Activated naive CD8-positive, alpha-beta T cell treated with anti-CD3 and anti-CD28 coated beads, Interleukin-2, amount 50 U/mL, for 16 hours (primary cell): ENCODE measurements around the gene C10orf143.

Source experiments
- DNase-seq: peaks from one replicate; pipeline ENCODE4 v3.0.0-alpha.2; 2020; ENCODE audit warnings: low read depth, low spot score

C10orf143 gene

GRCh38 chr10:130016095-130016494 is 94.5 kb downstream of the C10orf143 start:
- no peak for DNase-seq

DNA sequence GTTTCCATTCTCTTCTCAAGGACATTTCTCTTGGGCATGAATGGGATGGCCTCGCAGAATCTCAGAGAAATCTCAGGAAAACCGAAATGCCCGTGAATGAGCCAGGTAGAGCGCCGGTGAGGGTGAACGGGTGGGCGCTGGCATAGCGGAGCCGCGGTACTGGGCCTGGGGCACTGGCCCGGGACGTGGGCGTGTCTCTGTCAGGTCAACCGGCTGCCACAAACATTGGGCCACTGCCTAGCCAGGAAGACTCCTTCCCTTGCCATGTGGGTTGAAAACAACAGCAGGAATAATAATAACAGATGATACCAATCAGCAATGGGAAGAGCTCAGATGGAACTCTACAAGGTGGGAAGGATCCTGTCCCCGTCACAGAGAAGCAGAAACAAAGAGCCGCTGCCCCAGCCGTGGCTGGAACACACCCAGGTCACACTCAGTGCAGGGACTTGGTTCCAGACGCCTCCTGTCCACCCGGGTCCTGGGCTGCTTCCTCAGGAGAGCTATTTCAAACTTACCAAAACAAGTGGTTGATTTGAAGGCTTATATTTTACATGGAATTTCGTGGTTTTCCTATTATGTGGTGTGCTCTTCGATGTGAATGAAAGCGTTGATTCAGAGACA is 95.4 kb downstream of the C10orf143 start:
- no peak for DNase-seq

DNA sequence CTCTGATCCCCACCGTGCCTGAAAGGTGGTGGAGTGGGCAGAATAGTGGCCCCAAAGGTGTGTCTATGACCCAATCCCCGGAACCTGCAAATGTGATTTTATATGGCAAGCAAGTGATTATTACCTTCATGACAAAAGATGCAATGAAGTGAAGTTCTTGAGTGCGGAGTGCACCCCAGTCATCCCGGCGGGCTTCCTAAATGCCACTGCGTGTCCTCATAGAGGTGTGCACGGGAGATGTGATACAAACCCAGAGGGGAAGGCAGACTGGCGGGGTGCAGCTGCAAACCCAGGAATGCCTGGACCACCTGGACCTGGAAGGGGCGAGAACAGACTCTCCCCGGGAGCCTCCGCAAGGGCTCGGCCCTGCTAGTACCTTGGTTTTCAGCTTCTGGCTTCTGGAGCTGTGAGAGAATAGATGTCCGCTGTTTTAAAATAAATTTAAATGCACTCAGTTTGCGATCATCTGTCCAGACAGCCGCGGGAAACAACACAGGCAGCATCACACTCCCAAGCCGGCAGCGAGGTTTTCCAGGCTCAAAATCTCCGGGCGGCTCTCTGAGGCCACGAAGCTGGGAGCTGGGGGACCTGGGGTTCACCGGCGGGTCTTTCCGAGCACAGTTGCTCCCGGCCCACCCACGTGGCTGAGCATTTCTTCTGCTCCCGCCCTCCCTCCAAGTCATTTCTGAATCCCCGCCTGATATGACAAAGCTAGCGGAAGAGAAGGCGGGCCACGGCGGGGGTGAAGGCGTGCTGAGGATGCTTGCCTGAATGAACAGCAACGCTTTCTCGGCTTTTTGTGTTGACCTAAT is 96.2 kb downstream of the C10orf143 start:
- no peak for DNase-seq
